NOMO-1 treated with DMSO at 0.1 percent for 48 hours (cell line): ENCODE data around the gene DPP4.
"Not testable (repeated sequence)": the region's sequence is repeated elsewhere in the genome, so short reads cannot be mapped to it uniquely, and the experiment has no call there.

ENCODE experiments used
- DNase-seq: peaks from one replicate; lab custom pipeline; 2025; ENCODE audit not compliant: unreplicated experiment; lab: John Stamatoyannopoulos, UW

The DPP4 gene

DNA sequence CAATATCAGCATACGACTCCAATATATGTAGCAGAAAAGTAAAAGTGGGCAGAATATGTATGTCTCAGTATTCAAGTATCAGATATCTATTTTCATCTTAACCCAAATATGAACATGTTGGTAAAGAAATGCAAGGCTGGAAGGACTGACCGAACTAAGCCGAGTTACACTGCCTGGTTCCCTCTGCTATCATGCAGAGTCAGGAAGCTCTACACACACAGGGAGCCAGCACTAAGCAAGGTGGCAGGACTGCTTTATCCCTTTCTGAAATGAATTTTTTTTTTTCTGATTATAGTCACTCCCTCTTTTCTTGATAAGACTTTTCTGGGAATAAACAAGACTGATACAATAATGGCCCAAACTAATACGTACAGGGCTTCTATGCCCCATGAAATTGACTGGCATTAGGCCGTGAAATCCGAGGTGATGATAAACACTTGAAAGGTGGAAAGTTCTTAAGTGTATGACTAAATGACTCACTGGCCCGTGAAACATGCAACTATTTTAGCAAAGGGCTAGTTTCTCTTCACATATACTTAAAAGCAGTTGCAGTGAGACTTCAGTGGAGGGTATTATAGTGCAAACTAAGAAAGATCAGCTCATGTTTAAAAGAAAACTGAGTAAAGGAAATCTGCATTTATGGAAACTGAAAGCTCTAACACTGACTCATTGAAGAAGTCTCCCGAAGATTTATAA lies 14.9 kb downstream of the DPP4 start:
- no peak for DNase-seq

DNA sequence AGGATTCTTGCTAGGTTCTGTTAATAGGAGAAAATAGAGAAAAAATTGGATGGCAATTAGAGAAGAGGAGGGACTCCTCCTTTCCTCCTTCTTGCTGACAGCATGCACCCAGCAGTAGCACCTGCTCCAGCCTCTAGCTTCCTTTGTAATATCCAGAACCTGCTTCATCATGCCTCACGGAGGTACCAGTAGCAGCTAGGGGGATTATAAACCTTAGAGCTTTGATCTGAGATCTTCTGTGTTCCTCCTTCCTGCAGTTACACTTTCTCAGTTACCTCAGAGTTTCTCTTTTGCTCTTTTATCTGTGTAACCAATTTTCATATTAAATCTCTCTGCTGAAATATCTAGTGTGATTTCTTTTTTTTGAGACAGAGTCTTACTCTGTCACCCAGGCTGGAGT lies 16.6 kb downstream of the DPP4 start:
- DNase-seq = no peak

GRCh38 chr2:162056796-162057399 lies 17.1 kb downstream of the DPP4 start:
- no peak for DNase-seq

DNA sequence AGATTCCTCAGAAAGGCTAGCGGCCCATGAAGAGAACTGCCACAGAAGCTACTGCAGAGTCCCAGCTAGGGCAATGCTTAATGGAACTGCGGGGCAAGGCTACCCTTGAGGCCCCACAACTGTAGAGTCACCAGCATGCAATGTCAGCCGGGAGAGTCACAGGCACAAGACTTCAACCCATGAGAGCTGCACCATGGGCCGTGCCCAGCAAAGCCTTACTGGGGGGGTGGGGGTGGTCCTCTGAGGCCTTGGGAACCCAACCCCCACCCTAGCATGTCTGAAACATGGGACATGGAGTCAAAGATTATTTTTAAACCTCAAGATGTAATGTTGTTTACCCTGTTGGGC lies 20.2 kb downstream of the DPP4 start:
- no peak for DNase-seq

GRCh38 chr2:162053066-162053807 lies 20.8 kb downstream of the DPP4 start:
- no peak for DNase-seq

DNA sequence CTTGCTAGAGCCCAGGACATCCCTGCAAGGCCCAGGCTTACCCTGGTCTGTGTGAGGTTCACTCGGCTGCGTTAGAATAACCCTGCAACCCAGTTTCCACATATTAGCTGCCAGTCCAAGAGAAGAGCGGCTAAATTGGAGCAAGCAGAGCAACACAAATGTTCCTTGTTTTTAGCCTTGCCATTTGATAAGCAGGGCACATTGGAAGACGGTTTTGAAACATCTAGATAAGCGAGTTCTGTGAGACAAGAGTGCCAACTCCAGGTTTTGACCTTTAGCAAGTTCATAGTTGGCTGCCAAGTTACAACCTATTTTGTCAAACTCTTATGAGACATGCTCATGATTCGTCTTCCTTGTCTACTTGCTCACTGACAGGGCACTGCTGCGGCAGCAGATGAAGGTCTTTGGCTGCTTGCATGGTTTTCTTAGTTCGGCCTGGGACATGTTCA lies 23.5 kb downstream of the DPP4 start:
- no peak for DNase-seq

- not testable (repeated sequence) for DNase-seq
Measured at GRCh38 chr2:162049089-162049488, 24.9 kb downstream of the DPP4 start.

DNA sequence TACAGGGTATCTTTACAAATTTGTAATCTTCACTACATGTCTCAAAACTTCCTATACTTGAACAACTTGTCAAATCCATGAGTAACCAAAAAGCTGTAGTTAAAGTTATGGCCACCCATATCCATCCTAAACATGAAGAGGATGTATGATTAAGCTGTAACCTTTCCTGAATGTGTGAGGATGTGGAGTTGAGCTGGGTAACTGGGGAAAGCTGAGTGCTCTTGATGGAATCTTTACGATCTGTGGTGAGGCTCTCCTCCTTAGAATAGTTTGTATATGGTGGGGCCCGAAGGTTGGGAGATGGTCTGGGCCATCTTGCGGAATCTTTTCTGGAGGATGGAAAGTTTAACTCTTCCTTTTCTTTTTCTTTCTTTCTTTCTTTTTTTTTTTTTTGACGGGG lies 29.4 kb downstream of the DPP4 start:
- DNase-seq = no peak

GRCh38 chr2:162043132-162043531 lies 30.9 kb downstream of the DPP4 start:
- DNase-seq = no peak

DNA sequence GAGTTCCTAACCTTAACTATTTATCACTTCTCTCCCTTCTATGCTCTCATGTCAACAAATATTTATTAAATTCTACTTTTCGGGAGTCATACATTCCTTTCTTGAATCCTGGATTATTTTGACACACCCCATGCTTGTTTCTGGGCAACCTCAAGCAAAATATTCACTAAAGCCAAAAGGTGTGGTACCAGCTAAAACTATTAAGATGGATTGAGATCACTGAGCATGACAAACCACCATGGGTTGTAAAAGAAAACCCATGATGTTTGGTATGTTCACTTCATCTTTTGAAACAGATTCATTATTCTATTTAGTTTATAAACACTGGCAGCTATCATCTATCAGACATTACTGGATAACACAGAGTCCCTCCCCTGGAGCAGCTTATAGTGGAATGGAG lies 32.5 kb downstream of the DPP4 start:
- DNase-seq = no peak

GRCh38 chr2:162038725-162039124 lies 35.3 kb downstream of the DPP4 start:
- DNase-seq = no peak

GRCh38 chr2:162037886-162038285 lies 36.1 kb downstream of the DPP4 start:
- no peak for DNase-seq

GRCh38 chr2:162037028-162037795 lies 36.8 kb downstream of the DPP4 start:
- DNase-seq = no peak

- DNase-seq = no peak
Measured at GRCh38 chr2:162035981-162036380, 38.0 kb downstream of the DPP4 start.

- no peak for DNase-seq
Measured at GRCh38 chr2:162030363-162031190, 43.4 kb downstream of the DPP4 start.

GRCh38 chr2:162029287-162029901 lies 44.6 kb downstream of the DPP4 start:
- no peak for DNase-seq

DNA sequence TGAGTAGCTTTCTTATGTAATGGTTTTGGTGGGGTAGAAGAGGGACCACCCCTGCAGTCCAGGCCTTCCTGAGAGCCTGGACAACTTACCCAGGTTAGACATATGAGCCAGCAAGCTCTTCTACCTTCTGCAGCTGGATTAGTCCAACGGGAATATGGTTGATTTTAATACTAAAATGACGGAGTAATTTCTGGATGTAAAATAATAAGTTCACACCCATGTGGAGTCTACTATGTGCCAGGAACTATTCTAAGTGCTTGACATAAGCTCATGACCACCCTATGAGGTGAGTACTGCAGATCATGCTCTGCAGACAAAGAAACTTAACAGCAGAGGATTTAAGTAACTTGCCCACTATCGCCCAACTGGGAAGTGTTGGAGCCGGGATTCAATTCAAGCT lies 45.5 kb downstream of the DPP4 start:
- no peak for DNase-seq

- no peak for DNase-seq
Measured at GRCh38 chr2:162025121-162025911, 48.7 kb downstream of the DPP4 start.

- no peak for DNase-seq
Measured at GRCh38 chr2:162022290-162022945, 51.6 kb downstream of the DPP4 start.
